OCI-LY7 (cell line): ENCODE measurements around the gene DEPDC7. TPM values are rescaled to one million over a fixed set of nuclear protein-coding genes. Genes with fewer than 3 reads are reported as not detected.

ENCODE experiments used
- BruUV-seq: library from RNA; stranded (reverse); fragments of 400-500 nt; replicated peaks from 2 replicates; lab custom pipeline; 2021; lab: Mats Ljungman, UMichigan
- CTCF ChIA-PET: fragments of 300-600 bp; sonication (Branson Sonifier 250); formaldehyde crosslinking; loops from one replicate; lab custom pipeline; 2022; ENCODE audit warnings: antibody characterized with exemption; ENCODE audit not compliant: unreplicated experiment; lab: Charles Lee
- POLR2A ChIA-PET: fragments of 300-600 bp; sonication (Branson Sonifier 250); formaldehyde crosslinking; loops from one replicate; lab custom pipeline; 2022; ENCODE audit warnings: antibody characterized with exemption; lab: Charles Lee
- DNase-seq: peaks from one replicate; pipeline ENCODE4 v3.0.0-alpha.2; 2015; ENCODE audit warnings: low spot score
- H2AFZ ChIP-seq: fragments of 200-600 bp; sonication (generic), shearing (Covaris generic); 2 replicates; pipeline ENCODE4 v1.6.1; 2014; ENCODE audit warnings: mild to moderate bottlenecking, antibody characterized with exemption, low read length, moderate library complexity
- H3K27ac ChIP-seq: fragments of 200-600 bp; sonication (generic); 2 replicates; pipeline ENCODE4 v1.5.1; 2014; ENCODE audit warnings: mixed run types, low read depth, mild to moderate bottlenecking, moderate library complexity, low read length, inconsistent platforms; ENCODE audit not compliant: poor library complexity, severe bottlenecking
- H3K36me3 ChIP-seq: fragments of 200-600 bp; sonication (generic); 2 replicates; pipeline ENCODE4 v1.6.1; 2014; ENCODE audit warnings: mild to moderate bottlenecking, antibody characterized with exemption, low read length, moderate library complexity, mixed read lengths; ENCODE audit not compliant: insufficient read depth
- H3K4me1 ChIP-seq: fragments of 200-600 bp; sonication (generic); 2 replicates; pipeline ENCODE4 v1.5.1; 2014; ENCODE audit warnings: mild to moderate bottlenecking, low read length; ENCODE audit not compliant: insufficient read depth, poor library complexity, severe bottlenecking
- H3K4me2 ChIP-seq: fragments of 200-600 bp; sonication (generic); 2 replicates; pipeline ENCODE4 v1.6.1; 2014; ENCODE audit warnings: mild to moderate bottlenecking, low read length
- H3K4me3 ChIP-seq: fragments of 200-600 bp; sonication (generic); 2 replicates; pipeline ENCODE4 v1.5.1; 2014; ENCODE audit warnings: mild to moderate bottlenecking, low read depth, low read length; ENCODE audit not compliant: poor library complexity, severe bottlenecking
- H3K79me2 ChIP-seq: fragments of 200-600 bp; sonication (generic); 2 replicates; pipeline ENCODE4 v1.6.1; 2016; ENCODE audit warnings: low read depth, mild to moderate bottlenecking, low read length, moderate library complexity, mixed read lengths; ENCODE audit not compliant: insufficient read depth
- H3K9me2 ChIP-seq: fragments of 200-600 bp; sonication (generic); 2 replicates; pipeline ENCODE4 v1.6.1; 2016; ENCODE audit warnings: mild to moderate bottlenecking, low read length, mixed read lengths; ENCODE audit not compliant: insufficient read depth
- H3K9me3 ChIP-seq: fragments of 200-600 bp; sonication (generic); 2 replicates; pipeline ENCODE4 v1.6.1; 2014; ENCODE audit warnings: mild to moderate bottlenecking, mixed run types, low read length, mixed read lengths
- H4K20me1 ChIP-seq: fragments of 200-600 bp; sonication (generic); 2 replicates; pipeline ENCODE4 v1.6.1; 2014; ENCODE audit warnings: mild to moderate bottlenecking, antibody characterized with exemption, low read length, moderate library complexity, mixed read lengths; ENCODE audit not compliant: insufficient read depth
- EZH2phosphoT487 ChIP-seq: fragments of 200-600 bp; sonication (generic); IDR thresholded peaks from 2 replicates; pipeline ENCODE4 v1.6.1; 2018; ENCODE audit warnings: low read depth, borderline replicate concordance, mild to moderate bottlenecking, mixed run types, antibody characterized with exemption, low read length, moderate library complexity, mixed read lengths
- intact Hi-C: fragments of 100-400 bp; cut with micrococcal nuclease; formaldehyde crosslinking; loops from one replicate; pipeline ENCODE4 v1.10.0; 2022; ENCODE audit not compliant: unreplicated experiment
- small RNA-seq: library from RNA; depleted of rRNA; stranded (forward); fragments of <200 nt; gene quantifications from one replicate; pipeline ENCODE3, GENCODE V24; 2014
- total RNA-seq, 2 experiments: library from RNA; depleted of rRNA in 1 of 2; stranded (reverse); fragments of >200 nt in 1 of 2; shearing (Covaris generic) in 1 of 2; gene quantifications; 2 replicates each; pipeline ENCODE4 v1.2.3, GENCODE V29; 2014 to 2022
- TF ChIP-seq, protein P1 (sequence below): fragments of 200-600 bp; sonication (generic); conservative IDR thresholded peaks from 2 replicates; pipeline ENCODE4 v1.5.1; 2014; ENCODE audit warnings: mild to moderate bottlenecking, antibody characterized with exemption, low read length, moderate library complexity, mixed read lengths

The DEPDC7 gene
- total RNA-seq, 2 experiments from 2014 or later = 0.66 to 1.5 TPM

DNA sequence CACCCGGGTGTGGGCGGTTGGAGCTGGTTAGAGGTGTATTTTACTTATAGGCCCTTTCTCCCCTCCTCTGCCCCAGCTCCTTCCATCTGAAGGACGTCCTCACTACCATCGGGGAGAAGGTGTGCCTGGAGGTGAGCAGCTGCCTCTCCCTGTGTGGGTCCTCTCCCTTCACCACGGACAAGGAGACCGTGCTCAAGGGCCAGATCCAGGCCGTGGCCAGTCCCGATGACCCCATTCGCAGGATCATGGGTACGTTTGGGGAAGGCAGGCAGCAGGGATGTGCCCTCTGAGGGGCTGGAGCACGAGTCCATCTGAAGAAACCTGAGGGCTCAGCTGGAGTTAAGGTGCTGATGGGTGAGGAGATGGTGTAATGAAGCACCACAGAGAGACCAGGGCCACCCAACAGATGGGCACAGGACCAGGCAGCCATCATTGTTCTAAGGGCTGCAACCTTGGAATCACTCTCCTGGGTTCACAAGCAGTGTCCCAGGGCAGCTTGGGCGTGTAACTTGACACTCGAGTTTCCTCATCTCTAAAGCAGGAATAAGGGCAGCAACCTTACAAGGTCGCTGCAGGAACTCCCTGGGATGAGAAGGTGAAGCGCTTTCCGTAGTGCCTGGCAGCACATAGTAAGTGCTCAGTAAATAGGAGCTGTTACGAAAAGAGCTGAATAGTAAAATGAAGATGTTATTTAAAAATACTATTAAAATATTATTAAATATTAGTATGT lies 53.1 kb downstream of the DEPDC7 start:
- Histone ChIP-seq H3K4me2 (no peak overlapping the region), H3K4me3 (no peak overlapping the region), H3K4me1 (no peaks in the 10 kb centered on the region), H3K79me2 (no peaks in the 10 kb centered on the region), H3K36me3 (peaks cover 67% of the 10 kb centered on the region), H2AFZ (no peak overlapping the region), H3K9me3 (no peaks in the 10 kb centered on the region), H3K9me2 (no peaks in the 10 kb centered on the region), H4K20me1 (no peaks in the 10 kb centered on the region), H3K27ac (no peak overlapping the region)
- intact Hi-C loops = no loop called here
- ChIA-PET CTCF (no interaction called here), POLR2A (interaction anchor here (0.7 to 1.8 kb wide), 3 partner anchors 9 to 174 kb away, joined by 3 to 6 read pairs (median 3); no protein-coding TSS in a partner anchor)
- TF ChIP-seq, protein P1, sequence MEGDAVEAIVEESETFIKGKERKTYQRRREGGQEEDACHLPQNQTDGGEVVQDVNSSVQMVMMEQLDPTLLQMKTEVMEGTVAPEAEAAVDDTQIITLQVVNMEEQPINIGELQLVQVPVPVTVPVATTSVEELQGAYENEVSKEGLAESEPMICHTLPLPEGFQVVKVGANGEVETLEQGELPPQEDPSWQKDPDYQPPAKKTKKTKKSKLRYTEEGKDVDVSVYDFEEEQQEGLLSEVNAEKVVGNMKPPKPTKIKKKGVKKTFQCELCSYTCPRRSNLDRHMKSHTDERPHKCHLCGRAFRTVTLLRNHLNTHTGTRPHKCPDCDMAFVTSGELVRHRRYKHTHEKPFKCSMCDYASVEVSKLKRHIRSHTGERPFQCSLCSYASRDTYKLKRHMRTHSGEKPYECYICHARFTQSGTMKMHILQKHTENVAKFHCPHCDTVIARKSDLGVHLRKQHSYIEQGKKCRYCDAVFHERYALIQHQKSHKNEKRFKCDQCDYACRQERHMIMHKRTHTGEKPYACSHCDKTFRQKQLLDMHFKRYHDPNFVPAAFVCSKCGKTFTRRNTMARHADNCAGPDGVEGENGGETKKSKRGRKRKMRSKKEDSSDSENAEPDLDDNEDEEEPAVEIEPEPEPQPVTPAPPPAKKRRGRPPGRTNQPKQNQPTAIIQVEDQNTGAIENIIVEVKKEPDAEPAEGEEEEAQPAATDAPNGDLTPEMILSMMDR = no peak
- TF ChIP-seq EZH2phosphoT487 = no peak
- BruUV-seq = no TSS peak
- no peak for DNase-seq

DNA sequence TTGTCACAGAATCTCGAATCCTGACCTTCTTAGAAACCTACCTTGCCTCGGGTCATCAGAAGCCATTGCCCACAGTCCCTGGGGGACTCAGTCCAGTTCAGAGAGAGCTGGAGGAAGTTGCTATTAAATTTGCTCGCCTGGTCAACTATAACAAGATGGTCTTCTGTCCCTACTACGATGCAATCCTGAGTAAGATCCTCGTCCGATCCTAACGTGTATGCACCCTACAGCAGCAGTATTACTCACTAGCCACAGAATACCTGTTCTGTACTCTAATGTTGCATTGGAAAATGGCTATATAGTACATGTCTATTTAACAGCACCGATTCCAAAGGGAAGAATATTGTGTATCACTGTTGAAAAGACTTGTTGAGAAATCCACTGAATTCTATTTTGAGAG lies 56.8 kb downstream of the DEPDC7 start:
- Histone ChIP-seq H3K27ac (no peak overlapping the region), H3K9me2 (no peaks in the 10 kb centered on the region), H3K79me2 (no peaks in the 10 kb centered on the region), H2AFZ (no peak overlapping the region), H3K36me3 (peaks cover 79% of the 10 kb centered on the region), H3K9me3 (no peaks in the 10 kb centered on the region), H3K4me3 (no peak overlapping the region), H4K20me1 (no peaks in the 10 kb centered on the region), H3K4me2 (no peak overlapping the region), H3K4me1 (no peaks in the 10 kb centered on the region)
- intact Hi-C loops = no loop called here
- POLR2A ChIA-PET = interaction anchor here (0.7 to 0.9 kb wide), 2 partner anchors 26 to 88 kb away, joined by 3 read pairs; no protein-coding TSS in a partner anchor
- CTCF ChIA-PET = no interaction called here
- no peak for TF ChIP-seq EZH2phosphoT487
- TF ChIP-seq, protein P1 = no peak
- no peak for DNase-seq
- no TSS peak for BruUV-seq

Small RNAs within 50 kb of the gene (small RNA-seq; reads per million reads assigned to genes)
- gene RF00019 = not detected

Other genes starting within 250 kb of the DEPDC7 start
- gene CCDC73, start 221.2 kb upstream of the DEPDC7 start, total RNA-seq (2014; rRNA removed; shearing (Covaris generic)) = not detected in 2 replicates
- not detected in 2 replicates for gene CCDC73, start 221.2 kb upstream of the DEPDC7 start, total RNA-seq (2022)
- not detected in 2 replicates for gene PRRG4, start 186.0 kb upstream of the DEPDC7 start, total RNA-seq (2014; rRNA removed; shearing (Covaris generic))
- not detected in 2 replicates for gene PRRG4, start 186.0 kb upstream of the DEPDC7 start, total RNA-seq (2022)
- gene QSER1, start 123.1 kb upstream of the DEPDC7 start, total RNA-seq (2014; rRNA removed; shearing (Covaris generic)) = 30.6 and 32.3 TPM in 2 replicates
- 46.3 and 52.5 TPM in 2 replicates for gene QSER1, start 123.1 kb upstream of the DEPDC7 start, total RNA-seq (2022)
- gene TCP11L1, start 23.7 kb downstream of the DEPDC7 start, total RNA-seq (2014; rRNA removed; shearing (Covaris generic)) = 22.7 and 24.6 TPM in 2 replicates
- gene TCP11L1, start 23.7 kb downstream of the DEPDC7 start, total RNA-seq (2022) = 26.1 and 32.6 TPM in 2 replicates
- 31.9 and 45.1 TPM in 2 replicates for gene CSTF3, start 145.6 kb downstream of the DEPDC7 start, total RNA-seq (2014; rRNA removed; shearing (Covaris generic))
- 55.7 and 64.2 TPM in 2 replicates for gene CSTF3, start 145.6 kb downstream of the DEPDC7 start, total RNA-seq (2022)
- 15.2 and 19.0 TPM in 2 replicates for gene HIPK3, start 241.5 kb downstream of the DEPDC7 start, total RNA-seq (2014; rRNA removed; shearing (Covaris generic))
- gene HIPK3, start 241.5 kb downstream of the DEPDC7 start, total RNA-seq (2022) = 28.4 and 29.0 TPM in 2 replicates